HCT116 (cell line): ENCODE measurements around the gene KLF9. TPM values are rescaled to one million over a fixed set of nuclear protein-coding genes. Genes with fewer than 3 reads are reported as not detected.

Experiments
- ATAC-seq: fragments of 200-7000 bp; cut with Tn5 transposase; 2 replicates; pipeline ENCODE4 v1.9.1; 2020; ENCODE audit warnings: mild to moderate bottlenecking, moderate library complexity
- BruUV-seq: library from RNA; stranded (reverse); fragments of 400-500 nt; replicated peaks from 2 replicates; lab custom pipeline; 2021; lab: Mats Ljungman, UMichigan
- CTCF ChIA-PET: fragments of 300-600 bp; sonication (Branson Sonifier 250); formaldehyde crosslinking; loops from one replicate; lab custom pipeline; 2021; ENCODE audit warnings: antibody characterized with exemption; lab: Charles Lee
- POLR2A ChIA-PET: fragments of 300-600, 350-600 bp; sonication (Branson Sonifier 250); formaldehyde crosslinking; loops from one replicate; lab custom pipeline; 2021; ENCODE audit warnings: antibody characterized with exemption; lab: Charles Lee
- RAD21 ChIA-PET, 2 experiments: fragments of 300-600 bp; sonication (Branson Sonifier 250); formaldehyde crosslinking; loops; one replicate each; lab custom pipeline; 2023; ENCODE audit warnings: low total read pairs in 2 of 2; ENCODE audit not compliant: uncharacterized antibody in 2 of 2, unreplicated experiment in 2 of 2, low non-redundant PET in 1 of 2; lab: Charles Lee
- DNase-seq: peaks from one replicate; pipeline ENCODE4 v3.0.0-alpha.2; 2010; ENCODE audit warnings: low read depth, low spot score
- H2AFZ ChIP-seq: fragments of 200-600 bp; shearing (Covaris generic), sonication (generic); 2 replicates; pipeline ENCODE4 v1.6.1; 2017; ENCODE audit warnings: low read depth, mixed run types, mixed read lengths, antibody characterized with exemption, low read length; ENCODE audit not compliant: poor library complexity, severe bottlenecking
- H3K27ac ChIP-seq: 2 replicates; pipeline ENCODE4 v1.5.1; 2012; ENCODE audit warnings: low read depth, low read length
- H3K27me3 ChIP-seq: fragments of 200-600 bp; sonication (generic); 2 replicates; pipeline ENCODE4 v1.6.1; 2016; ENCODE audit warnings: mixed run types, low read length, mixed read lengths; ENCODE audit not compliant: insufficient read depth
- H3K36me3 ChIP-seq, 2 experiments: fragments of 200-500 bp in 1 of 2; fragments of 200-600 bp in 1 of 2; sonication (Bioruptor generic) in 1 of 2; sonication (generic) in 1 of 2; 2 replicates each; pipeline versions ENCODE4 v1.5.1 to v1.6.1; 2014 to 2016; ENCODE audit warnings: low read length in 2 of 2, inconsistent platforms in 1 of 2, mixed read lengths in 1 of 2, mixed run types in 1 of 2; ENCODE audit not compliant: insufficient read depth in 2 of 2, control insufficient read depth in 1 of 2
- H3K4me1 ChIP-seq, 2 experiments: fragments of 200-600 bp in 1 of 2; sonication (generic) in 1 of 2; 2 replicates each; pipeline versions ENCODE4 v1.5.1 to v1.6.1; 2012 to 2017; ENCODE audit warnings: low read length in 2 of 2, inconsistent platforms in 1 of 2, mild to moderate bottlenecking in 1 of 2, mixed read lengths in 1 of 2, mixed run types in 1 of 2, moderate library complexity in 1 of 2; ENCODE audit not compliant: insufficient read depth in 2 of 2, control insufficient read depth in 1 of 2
- H3K4me2 ChIP-seq: fragments of 200-600 bp; sonication (generic); 2 replicates; pipeline ENCODE4 v1.6.1; 2017; ENCODE audit warnings: mixed run types, low read length, mixed read lengths
- H3K4me3 ChIP-seq, 2 experiments: fragments of 200-600 bp in 1 of 2; sonication (generic) in 1 of 2; replicated peaks in 1 of 2; 2 replicates each; pipeline ENCODE4 v1.5.1; 2011 to 2016; ENCODE audit warnings: low read length in 2 of 2, control low read depth in 1 of 2, low read depth in 1 of 2, mild to moderate bottlenecking in 1 of 2, mixed read lengths in 1 of 2, mixed run types in 1 of 2
- H3K79me2 ChIP-seq: fragments of 200-600 bp; sonication (generic); 2 replicates; pipeline ENCODE4 v1.6.1; 2017; ENCODE audit warnings: mild to moderate bottlenecking, mixed run types, low read length, moderate library complexity, mixed read lengths; ENCODE audit not compliant: insufficient read depth
- H3K9ac ChIP-seq: fragments of 200-600 bp; sonication (generic); 2 replicates; pipeline ENCODE4 v1.6.1; 2016; ENCODE audit warnings: low read length, mixed read lengths
- H3K9me2 ChIP-seq: fragments of 200-600 bp; sonication (generic), shearing (Covaris generic); 2 replicates; pipeline ENCODE4 v1.6.1; 2017; ENCODE audit warnings: mixed run types, mild to moderate bottlenecking, moderate library complexity; ENCODE audit not compliant: insufficient read depth
- H3K9me3 ChIP-seq, 2 experiments: fragments of 200-500 bp in 1 of 2; fragments of 200-600 bp in 1 of 2; sonication (Bioruptor generic) in 1 of 2; sonication (generic) in 1 of 2; 2 replicates each; pipeline ENCODE4 v1.6.1; 2014 to 2017; ENCODE audit warnings: low read length in 2 of 2, mixed read lengths in 2 of 2, inconsistent platforms in 1 of 2, low read depth in 1 of 2, mild to moderate bottlenecking in 1 of 2, mixed run types in 1 of 2, moderate library complexity in 1 of 2; ENCODE audit not compliant: control insufficient read depth in 1 of 2, insufficient read depth in 1 of 2
- H4K20me1 ChIP-seq: fragments of 200-600 bp; sonication (generic), shearing (Covaris generic); 2 replicates; pipeline ENCODE4 v1.6.1; 2017; ENCODE audit warnings: mixed run types, mild to moderate bottlenecking, moderate library complexity; ENCODE audit not compliant: insufficient read depth
- ATF3 ChIP-seq: IDR thresholded peaks from 2 replicates; pipeline ENCODE4 v1.6.1; 2012
- CBX3 ChIP-seq: IDR thresholded peaks from 2 replicates; pipeline ENCODE4 v1.6.1; 2012; ENCODE audit warnings: low read depth
- CEBPB ChIP-seq: IDR thresholded peaks from 2 replicates; pipeline ENCODE4 v1.6.1; 2012; ENCODE audit warnings: low read depth
- CTCF ChIP-seq, 3 experiments: fragments of 200-600 bp in 1 of 3; sonication (generic) in 1 of 3; IDR thresholded peaks in 2 of 3; conservative IDR thresholded peaks in 1 of 3; 2 replicates each; pipeline ENCODE4 v1.5.1; 2012 to 2017; ENCODE audit warnings: low read depth in 2 of 3, low read length in 2 of 3, antibody characterized with exemption in 1 of 3, borderline replicate concordance in 1 of 3, control low read depth in 1 of 3, mild to moderate bottlenecking in 1 of 3, mixed read lengths in 1 of 3, mixed run types in 1 of 3, moderate library complexity in 1 of 3; ENCODE audit not compliant: insufficient read depth in 1 of 3
- EGR1 ChIP-seq: IDR thresholded peaks from 2 replicates; pipeline ENCODE4 v1.6.1; 2012; ENCODE audit warnings: low read depth
- ELF1 ChIP-seq: IDR thresholded peaks from 2 replicates; pipeline ENCODE4 v1.6.1; 2012; ENCODE audit warnings: low read depth, borderline replicate concordance
- EZH2 ChIP-seq: fragments of 200-600 bp; sonication (generic); IDR thresholded peaks from 2 replicates; pipeline ENCODE4 v1.6.1; 2017; ENCODE audit warnings: antibody characterized with exemption, mixed run types
- EZH2phosphoT487 ChIP-seq: fragments of 200-600 bp; IDR thresholded peaks from 2 replicates; pipeline ENCODE4 v1.6.1; 2018; ENCODE audit warnings: antibody characterized with exemption, borderline replicate concordance
- FOSL1 ChIP-seq: IDR thresholded peaks from 2 replicates; pipeline ENCODE4 v1.6.1; 2012; ENCODE audit warnings: low read depth
- JUND ChIP-seq: IDR thresholded peaks from 2 replicates; pipeline ENCODE4 v1.6.1; 2012
- MAX ChIP-seq: IDR thresholded peaks from 2 replicates; pipeline ENCODE4 v1.6.1; 2012
- POLR2A ChIP-seq: IDR thresholded peaks from 2 replicates; pipeline ENCODE4 v1.7.0; 2011; ENCODE audit warnings: borderline replicate concordance; ENCODE audit not compliant: insufficient read depth, insufficient read length; ENCODE audit errors: extremely low read depth
- POLR2AphosphoS5 ChIP-seq: IDR thresholded peaks from 2 replicates; pipeline ENCODE4 v1.6.1; 2011; ENCODE audit warnings: mild to moderate bottlenecking, low read depth, low read length, moderate library complexity
- RAD21 ChIP-seq: IDR thresholded peaks from 2 replicates; pipeline ENCODE4 v1.6.1; 2012; ENCODE audit warnings: low read depth, mild to moderate bottlenecking
- SP1 ChIP-seq: IDR thresholded peaks from 2 replicates; pipeline ENCODE4 v1.6.1; 2012; ENCODE audit warnings: low read depth
- SRF ChIP-seq: IDR thresholded peaks from 2 replicates; pipeline ENCODE4 v1.6.1; 2012; ENCODE audit warnings: low read depth
- TCF7L2 ChIP-seq: IDR thresholded peaks from 2 replicates; pipeline ENCODE4 v1.7.0; 2011; ENCODE audit warnings: borderline replicate concordance, inconsistent platforms; ENCODE audit not compliant: insufficient read depth, insufficient read length; ENCODE audit errors: extremely low read depth
- YY1 ChIP-seq: IDR thresholded peaks from 2 replicates; pipeline ENCODE4 v1.6.1; 2011; ENCODE audit warnings: low read length, low read depth, moderate library complexity, mild to moderate bottlenecking; ENCODE audit not compliant: insufficient replicate concordance; ENCODE audit errors: extremely low read depth
- ZFX ChIP-seq: fragments of 450-650 bp; IDR thresholded peaks from 2 replicates; pipeline ENCODE4 v1.6.1; 2017
- ZNF274 ChIP-seq: fragments of 200-500 bp; sonication (Bioruptor generic); IDR thresholded peaks from 2 replicates; pipeline ENCODE4 v1.6.1; 2014; ENCODE audit warnings: mild to moderate bottlenecking, low read depth, low read length, inconsistent platforms
- intact Hi-C: fragments of 100-400 bp; cut with micrococcal nuclease; formaldehyde crosslinking; loops from 2 replicates; pipeline ENCODE4 v1.10.0; 2022
- total RNA-seq: library from RNA; stranded (reverse); gene quantifications from one replicate; pipeline ENCODE4 v1.2.1, GENCODE V29; 2021; ENCODE audit not compliant: unreplicated experiment

KLF9 gene
- total RNA-seq, 1 experiment from 2014 or later = 8.3 TPM

GRCh38 chr9:70367305-70367930, 47.0 kb downstream of the KLF9 start:
- H3K4me1 ChIP-seq = no peaks in the 10 kb centered on the region
- H3K4me2 ChIP-seq = no peak overlapping the region
- H3K36me3 ChIP-seq = no peaks in the 10 kb centered on the region
- ChIA-PET CTCF (no interaction called here), RAD21 (no interaction called here), POLR2A (no interaction called here)
- no peaks in the 10 kb centered on the region for H3K9me2 ChIP-seq
- H3K9me3 ChIP-seq = no peaks in the 10 kb centered on the region
- DNase-seq = no peak
- H3K9ac ChIP-seq = no peak overlapping the region
- H4K20me1 ChIP-seq = no peaks in the 10 kb centered on the region
- intact Hi-C loops = no loop called here
- TF ChIP-seq MAX (no peak), SP1 (no peak), EGR1 (no peak)
- ATAC-seq = no peak
- H3K4me3 ChIP-seq = no peak overlapping the region
- no peak overlapping the region for H3K27ac ChIP-seq
- BruUV-seq = no TSS peak
- no peak overlapping the region for H2AFZ ChIP-seq
- no peaks in the 10 kb centered on the region for H3K79me2 ChIP-seq
- no peaks in the 10 kb centered on the region for H3K27me3 ChIP-seq

- H3K4me3 ChIP-seq = no peak overlapping the region
- ChIA-PET POLR2A (no interaction called here), CTCF (no interaction called here), RAD21 (no interaction called here)
- no peaks in the 10 kb centered on the region for H3K4me1 ChIP-seq
- DNase-seq (no peak), ATAC-seq (no peak)
- no peak overlapping the region for H3K4me2 ChIP-seq
- H3K9ac ChIP-seq = no peak overlapping the region
- TF ChIP-seq ATF3 = no peak
- no peak for TF ChIP-seq ELF1
- TF ChIP-seq CTCF (IDR thresholded peaks at IDR 0.05 in 2 of 3, conservative IDR thresholded peaks at IDR 0.05 in 1 of 3; ENCODE audit: borderline replicate concordance in 1 of 3, insufficient read depth in 1 of 3, low read depth in 2 of 3, low read length in 2 of 3) = no peak
- TF ChIP-seq CBX3 = no peak
- no peak for TF ChIP-seq JUND
- no peak for TF ChIP-seq EZH2
- TF ChIP-seq RAD21 = no peak
- no peak for TF ChIP-seq CEBPB
- no peak for TF ChIP-seq FOSL1
- no peak for TF ChIP-seq ZNF274
- no peak for TF ChIP-seq POLR2A
- no peak for TF ChIP-seq SRF
- no peak for TF ChIP-seq ZFX
- no peak for TF ChIP-seq TCF7L2
- no peak for TF ChIP-seq SP1
- TF ChIP-seq POLR2AphosphoS5 = no peak
- no peak for TF ChIP-seq MAX
- no peak for TF ChIP-seq YY1
- TF ChIP-seq EZH2phosphoT487 = no peak
- no peak overlapping the region for H2AFZ ChIP-seq
- no peaks in the 10 kb centered on the region for H3K79me2 ChIP-seq
- H3K9me2 ChIP-seq = no peaks in the 10 kb centered on the region
- BruUV-seq = no TSS peak
- intact Hi-C loops = loop anchor here (1.0 kb wide), 1 partner anchor 40 kb away; no protein-coding TSS in a partner anchor
- H3K27me3 ChIP-seq = no peaks in the 10 kb centered on the region
- no peak overlapping the region for H3K27ac ChIP-seq
- H4K20me1 ChIP-seq = no peaks in the 10 kb centered on the region
- no peaks in the 10 kb centered on the region for H3K36me3 ChIP-seq
- H3K9me3 ChIP-seq = no peaks in the 10 kb centered on the region
Observed at GRCh38 chr9:70363760-70364159, 50.7 kb downstream of the KLF9 start.
